Stimulated activated naive B cell treated with anti-CD40 and anti-IgM and Interleukin-4, amounts not matched to agents 10 μg/mL and 1 μg/mL and 100 μg/mL, for 72 hours (primary cell): ENCODE data around the gene ANKRD1.

Experiments
- ATAC-seq, 2 donors: fragments of 150-1000 bp; cut with Tn5 transposase; replicated peaks; 2 replicates each; pipeline ENCODE4 v1.10.0; 2021; ENCODE audit warnings: moderate library complexity in 1 of 2
- DNase-seq: peaks from one replicate; pipeline ENCODE4 v3.0.0; 2021
- H3K27ac Mint-ChIP-seq: one replicate; pipeline ENCODE4 v1.8.0; 2022; ENCODE audit warnings: mild to moderate bottlenecking, mixed read lengths
- H3K27me3 Mint-ChIP-seq, 2 donors: one replicate each; pipeline ENCODE4 v1.8.0; 2022; ENCODE audit warnings: mixed read lengths in 2 of 2
- H3K36me3 Mint-ChIP-seq, 2 donors: one replicate each; pipeline ENCODE4 v1.8.0; 2022; ENCODE audit warnings: mixed read lengths in 2 of 2, mild to moderate bottlenecking in 1 of 2
- H3K4me1 Mint-ChIP-seq, 2 donors: one replicate each; pipeline ENCODE4 v1.8.0; 2022; ENCODE audit warnings: mixed read lengths in 2 of 2, mild to moderate bottlenecking in 1 of 2
- H3K4me3 Mint-ChIP-seq, 2 donors: one replicate each; pipeline ENCODE4 v1.8.0; 2022; ENCODE audit warnings: mild to moderate bottlenecking in 2 of 2, mixed read lengths in 2 of 2, moderate library complexity in 1 of 2
- H3K9me3 Mint-ChIP-seq, 2 donors: one replicate each; pipeline ENCODE4 v1.8.0; 2022; ENCODE audit warnings: mixed read lengths in 2 of 2, mild to moderate bottlenecking in 1 of 2

Gene ANKRD1

GRCh38 chr10:90871766-90872647 is 48.9 kb downstream of the ANKRD1 start, which contains the start of gene RPP30:
Gene RPP30 (plus strand): TSS chr10:90871974. CDS start chr10:90871987, 13 bp downstream.
- Mint-ChIP-seq H3K36me3 (peaks cover 10 to 12% of the 10 kb centered on the region in 2 donors), H3K4me1 (peaks cover 11 to 21% of the 10 kb centered on the region in 2 donors), H3K9me3 (peaks cover 4% of the 10 kb centered on the region in 2 donors), H3K27me3 (peaks cover 16 to 26% of the 10 kb centered on the region in 2 donors), H3K27ac (peak within 1 kb of the TSS; percentile 93), H3K4me3 (peak within 1 kb of the TSS; percentile 96 to 97)
- ATAC-seq (peak; percentile 99), DNase-seq (peak; percentile 73)

GRCh38 chr10:90871279-90871765 is 49.6 kb downstream of the ANKRD1 start:
- H3K4me3 Mint-ChIP-seq, result peak overlapping the region; percentile 96 to 97
- peaks cover 4% of the 10 kb centered on the region in 2 donors for H3K9me3 Mint-ChIP-seq
- DNase-seq, result peak; percentile 20
- peaks cover 11 to 21% of the 10 kb centered on the region in 2 donors for H3K4me1 Mint-ChIP-seq
- peak overlapping the region; percentile 93 for H3K27ac Mint-ChIP-seq
- peaks cover 5 to 8% of the 10 kb centered on the region in 2 donors for H3K36me3 Mint-ChIP-seq
- peak; percentile 70 to 74 for ATAC-seq
- H3K27me3 Mint-ChIP-seq, result peaks cover 19 to 31% of the 10 kb centered on the region in 2 donors

GRCh38 chr10:90866050-90866598 is 54.8 kb downstream of the ANKRD1 start:
- Mint-ChIP-seq H3K27ac (no peak overlapping the region), H3K9me3 (peaks cover 4% of the 10 kb centered on the region in 2 donors), H3K27me3 (peaks cover 31 to 51% of the 10 kb centered on the region in 2 donors), H3K4me3 (no peak overlapping the region), H3K4me1 (peaks cover 0 to 2% of the 10 kb centered on the region in 2 donors), H3K36me3 (peaks cover 0 to 4% of the 10 kb centered on the region in 2 donors)
- DNase-seq (no peak), ATAC-seq (no peak)

- H3K36me3 Mint-ChIP-seq, result peaks cover 0 to 4% of the 10 kb centered on the region in 2 donors
- H3K27me3 Mint-ChIP-seq, result peaks cover 35 to 51% of the 10 kb centered on the region in 2 donors
- DNase-seq (no peak), ATAC-seq (no peak)
- H3K9me3 Mint-ChIP-seq, result peaks cover 4% of the 10 kb centered on the region in 2 donors
- no peak overlapping the region for H3K27ac Mint-ChIP-seq
- no peak overlapping the region for H3K4me3 Mint-ChIP-seq
- H3K4me1 Mint-ChIP-seq, result peaks cover 0 to under 1% of the 10 kb centered on the region in 2 donors
These were observed 55.5 kb downstream of the ANKRD1 start for GRCh38 chr10:90865401-90865800.

- no peaks in the 10 kb centered on the region for H3K9me3 Mint-ChIP-seq
- no peak overlapping the region for H3K4me3 Mint-ChIP-seq
- no peak overlapping the region for H3K27ac Mint-ChIP-seq
- H3K4me1 Mint-ChIP-seq, result peaks cover 4 to 6% of the 10 kb centered on the region in 2 donors
- ATAC-seq (no peak), DNase-seq (no peak)
- peaks cover 28 to 35% of the 10 kb centered on the region in 2 donors for H3K27me3 Mint-ChIP-seq
- H3K36me3 Mint-ChIP-seq, result no peaks in the 10 kb centered on the region
These were observed 57.9 kb downstream of the ANKRD1 start for GRCh38 chr10:90862908-90863514.
